Right cardiac atrium (tissue), 5 donors: ENCODE data around the gene ADAMTSL1. TPM values are rescaled to one million over a fixed set of nuclear protein-coding genes. Genes with fewer than 3 reads are reported as not detected.

Experiments used
- ATAC-seq, 2 donors: fragments of 200-7000 bp; cut with Tn5 transposase; one replicate each; pipeline versions ENCODE4 v1.8.0 to v1.9.1; 2020; ENCODE audit warnings: moderate library complexity in 2 of 2, mild to moderate bottlenecking in 1 of 2
- DNase-seq, 3 donors: peaks; one replicate each; pipeline ENCODE4 v3.0.0-alpha.2; 2020
- H3K27ac ChIP-seq: one replicate; pipeline ENCODE4 v1.5.1; 2013; ENCODE audit warnings: mild to moderate bottlenecking, low read length, control low read depth, moderate library complexity
- H3K27me3 ChIP-seq: one replicate; pipeline ENCODE4 v1.6.1; 2013; ENCODE audit not compliant: control insufficient read depth, insufficient read depth
- H3K4me1 ChIP-seq: one replicate; pipeline ENCODE4 v1.6.1; 2013; ENCODE audit warnings: low read length; ENCODE audit not compliant: control insufficient read depth, insufficient read depth
- H3K4me3 ChIP-seq: one replicate; pipeline ENCODE4 v1.5.1; 2013; ENCODE audit warnings: low read length, control low read depth
- H3K9me3 ChIP-seq: one replicate; pipeline ENCODE4 v1.6.1; 2013; ENCODE audit warnings: low read length; ENCODE audit not compliant: control insufficient read depth
- WGBS: extraction: QIAGEN DNeasy Blood & Tissue Kit; methylation state at CpG from one replicate; pipeline ENCODE4 v1.1.7; 2013; 5-methylcytosine and 5-hydroxymethylcytosine counted together
- intact Hi-C, 4 donors: fragments of 100-400 bp; cut with DNase I; formaldehyde crosslinking; loops; one replicate each; pipeline versions ENCODE4 v1.11.0 to v1.14.0; 2022 to 2023
- polyA plus RNA-seq: library from polyadenylated mRNA; stranded (reverse); fragments of 200-250 nt; gene quantifications from one replicate; pipeline ENCODE4 v1.2.3, GENCODE V29; 2013
- total RNA-seq, 4 donors: library from RNA; stranded (reverse); fragmentation: NEBNext Ultra II Directional; extraction: Animal tissue kit (Norgen Biotek cat#: 25700); gene quantifications; one replicate each; pipeline ENCODE4 v1.2.1, GENCODE V29; 2021
- donor health status: healthy with polysubstance abuse.
- donor health status: DM: no; HTN: yes; CAD: no.
- donor health status: DM: no; HTN: no; CAD: no.
- donor health status: DM: no; HTN: yes; CAD: no; lungs with severe emphysema.
- donor health status: DM: yes; HTN: yes; CAD: no.

Gene ADAMTSL1
- total and polyA plus RNA-seq, 5 donors = 1.2 to 5.0 (median 3.0) TPM

DNA sequence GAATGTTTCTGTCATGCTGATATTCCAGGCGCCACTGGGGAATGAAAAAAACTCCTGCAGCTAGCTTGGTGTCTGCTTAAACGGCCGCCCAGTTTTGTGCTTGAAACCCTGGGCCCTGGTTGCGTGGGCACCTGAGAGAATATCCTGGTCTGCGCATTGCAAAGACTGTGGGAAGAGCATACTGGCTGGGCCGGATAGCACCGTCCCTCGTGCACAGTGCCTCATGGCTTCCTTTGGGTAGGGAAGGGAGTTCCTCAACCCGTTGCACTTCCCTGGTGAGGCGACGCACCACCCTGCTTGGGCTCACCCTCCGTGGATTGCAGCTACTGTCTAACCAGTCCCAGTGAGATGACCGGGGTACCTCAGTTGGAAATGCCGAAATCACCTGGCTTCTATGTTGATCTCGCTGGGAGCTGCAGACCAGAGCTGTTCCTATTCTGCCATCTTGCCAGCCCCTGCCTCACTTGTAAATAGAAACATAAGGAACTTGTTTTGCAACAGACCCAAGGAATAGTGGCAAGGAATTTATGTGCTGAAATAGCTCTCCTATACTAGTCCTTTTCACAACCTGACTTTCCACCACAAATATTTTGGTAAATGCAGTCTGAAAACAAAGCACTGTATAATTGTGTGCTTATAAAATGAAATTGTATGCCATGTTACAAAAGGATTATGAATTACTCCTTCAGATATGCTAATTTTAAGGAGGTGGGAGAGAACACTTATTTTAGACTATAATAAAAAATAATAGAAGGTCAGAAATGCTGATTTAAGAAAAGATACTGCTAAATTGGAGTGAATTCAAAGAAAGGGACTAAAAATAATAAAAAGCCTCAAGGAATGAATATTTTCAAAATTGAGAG lies 90.3 kb downstream of the ADAMTSL1 start:
- Histone ChIP-seq H3K27ac (no peak overlapping the region), H3K9me3 (no peaks in the 10 kb centered on the region), H3K4me3 (no peak overlapping the region), H3K27me3 (no peaks in the 10 kb centered on the region), H3K4me1 (no peaks in the 10 kb centered on the region)
- intact Hi-C loops = no loop called here
- no peak for ATAC-seq
- DNase-seq = peak in 1 of 3 donors; percentile 20
- 95% methylated on average over 15 of the region's 15 CpGs for WGBS

DNA sequence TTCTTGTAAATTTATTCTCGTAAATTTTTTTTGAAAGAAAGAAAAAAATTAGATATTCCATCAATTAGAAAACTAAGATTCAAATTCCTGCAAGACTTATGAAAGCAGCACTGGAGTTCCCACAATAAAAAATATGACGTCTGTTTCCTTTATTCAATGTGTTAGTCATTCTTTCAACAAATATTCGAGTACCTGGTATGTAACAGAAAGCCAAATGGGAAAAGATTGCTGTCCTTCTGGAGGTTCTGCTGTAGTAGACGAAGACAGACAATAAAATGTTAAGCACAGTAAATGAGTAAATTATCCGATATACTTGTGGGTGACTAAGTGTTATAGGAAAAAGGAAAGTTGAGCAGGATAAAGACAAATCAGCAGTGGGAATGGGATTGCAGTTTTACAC lies 92.2 kb downstream of the ADAMTSL1 start:
- Histone ChIP-seq H3K4me1 (no peaks in the 10 kb centered on the region), H3K4me3 (no peak overlapping the region), H3K27me3 (no peaks in the 10 kb centered on the region), H3K9me3 (no peaks in the 10 kb centered on the region), H3K27ac (no peak overlapping the region)
- WGBS = 81% methylated on average over 5 of the region's 5 CpGs
- ATAC-seq (no peak), DNase-seq (no peak)
- intact Hi-C loops = no loop called here

DNA sequence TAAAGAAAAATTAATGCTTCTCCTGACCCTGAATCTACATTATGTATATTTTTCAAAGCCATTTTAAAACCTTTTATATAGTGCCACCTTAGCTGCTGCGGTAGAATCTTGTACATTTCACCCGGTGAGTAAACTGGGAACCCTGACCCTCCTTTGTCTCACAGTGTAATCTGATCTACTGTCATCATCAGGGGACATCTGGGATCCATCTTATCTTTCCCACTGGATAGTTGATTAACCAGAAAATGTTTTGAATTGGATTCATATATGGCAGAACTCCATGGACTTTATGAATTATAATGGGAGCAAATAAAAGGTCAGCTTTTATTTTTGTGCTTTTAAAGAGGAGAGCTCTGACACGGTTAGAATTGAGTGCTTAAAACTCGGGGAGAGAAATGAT lies 95.0 kb downstream of the ADAMTSL1 start:
- Histone ChIP-seq H3K27ac (no peak overlapping the region), H3K4me3 (no peak overlapping the region), H3K4me1 (no peaks in the 10 kb centered on the region), H3K9me3 (no peaks in the 10 kb centered on the region), H3K27me3 (no peaks in the 10 kb centered on the region)
- 66% methylated on average over 4 of the region's 4 CpGs for WGBS
- intact Hi-C loops = no loop called here
- ATAC-seq (no peak), DNase-seq (no peak)

DNA sequence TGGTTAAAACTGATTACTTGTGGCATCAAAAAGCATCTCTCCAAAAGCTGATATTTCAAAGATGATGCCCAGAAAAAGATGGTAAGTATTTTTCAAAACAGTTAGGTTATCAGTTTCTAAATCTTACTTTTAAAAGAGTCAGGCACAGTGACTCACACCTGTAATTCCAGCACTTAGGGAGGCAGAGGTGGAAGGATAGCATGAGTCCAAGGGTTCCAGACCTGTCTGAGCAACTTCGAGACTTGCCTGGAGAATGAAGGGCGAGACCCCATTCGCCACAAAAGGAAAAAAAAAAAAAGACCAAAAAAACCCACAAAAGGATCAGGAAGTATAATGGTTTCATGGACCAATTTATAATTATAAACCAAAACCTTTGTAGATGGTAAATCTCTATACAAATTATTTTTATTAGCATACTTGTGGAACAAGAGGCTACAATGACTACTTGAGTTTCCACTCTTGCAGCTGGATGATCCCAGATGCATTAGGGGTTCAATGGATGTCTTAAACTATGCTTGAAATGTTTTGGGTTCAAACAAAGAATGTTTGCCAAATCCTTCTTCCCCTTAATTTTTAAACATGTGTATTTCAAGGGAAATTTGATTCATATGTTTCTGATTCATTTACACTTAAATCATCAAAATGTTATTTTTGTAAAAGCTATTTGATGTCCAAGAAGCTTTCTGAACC lies 96.1 kb downstream of the ADAMTSL1 start:
- intact Hi-C loops = no loop called here
- WGBS = 91% methylated on average over 3 of the region's 3 CpGs
- Histone ChIP-seq H3K27ac (no peak overlapping the region), H3K9me3 (no peaks in the 10 kb centered on the region), H3K4me3 (no peak overlapping the region), H3K4me1 (no peaks in the 10 kb centered on the region), H3K27me3 (no peaks in the 10 kb centered on the region)
- ATAC-seq (no peak), DNase-seq (no peak)

DNA sequence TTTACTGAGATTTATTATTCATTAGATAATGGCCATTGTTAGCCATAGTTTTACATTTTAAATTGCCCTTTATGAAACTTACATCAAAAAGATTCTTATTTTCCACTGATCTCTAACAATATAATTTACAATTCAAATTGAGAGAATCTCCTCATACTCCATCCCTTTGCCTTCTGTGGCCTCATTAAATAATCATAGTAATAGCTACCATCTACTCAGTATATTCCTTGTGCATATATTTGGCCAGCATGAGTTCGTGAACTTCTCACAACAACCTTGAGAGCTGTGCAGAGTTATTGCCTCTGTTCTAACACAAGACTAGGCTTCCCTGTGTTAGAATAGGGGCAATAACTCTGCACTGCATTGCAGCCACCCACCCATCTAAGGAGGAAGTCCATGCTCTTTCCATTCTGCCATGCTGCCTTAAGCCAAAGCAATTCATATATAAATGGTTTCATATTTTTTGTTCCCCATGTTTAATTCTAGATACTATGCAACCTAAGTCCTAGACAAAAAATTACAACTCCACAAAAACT lies 99.1 kb downstream of the ADAMTSL1 start:
- 96% methylated on average over 1 of the region's 1 CpG for WGBS
- ATAC-seq = no peak
- intact Hi-C loops = no loop called here

DNA sequence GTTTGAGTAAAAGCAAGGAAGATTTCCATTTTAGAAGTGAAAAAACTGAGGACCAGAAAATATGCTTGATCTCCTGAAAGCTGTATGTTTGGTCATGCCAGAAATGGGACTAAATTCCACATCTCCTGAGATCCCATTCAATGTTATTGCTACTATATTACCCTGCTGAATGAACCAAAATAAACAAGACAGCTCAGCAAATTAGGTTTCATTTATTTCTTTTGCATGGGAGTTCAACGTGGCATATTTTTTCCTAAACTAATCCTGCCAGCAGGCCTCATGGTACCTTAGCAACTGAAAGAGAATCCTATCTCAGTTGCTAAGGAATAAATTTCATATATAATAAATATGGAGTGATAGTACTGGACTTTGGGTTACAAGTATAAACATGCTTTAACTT lies 101.7 kb downstream of the ADAMTSL1 start:
- Histone ChIP-seq H3K27me3 (no peaks in the 10 kb centered on the region), H3K27ac (no peak overlapping the region), H3K4me3 (no peak overlapping the region), H3K9me3 (no peaks in the 10 kb centered on the region), H3K4me1 (no peaks in the 10 kb centered on the region)
- no peak for DNase-seq
- no peak for ATAC-seq
- WGBS = 64% methylated on average over 1 of the region's 1 CpG
- intact Hi-C loops = no loop called here

More for the DNA sequence above, 99.1 kb downstream of the ADAMTSL1 start:
- Histone ChIP-seq H3K27ac (no peak overlapping the region), H3K27me3 (no peaks in the 10 kb centered on the region), H3K4me3 (no peak overlapping the region), H3K4me1 (no peaks in the 10 kb centered on the region), H3K9me3 (no peaks in the 10 kb centered on the region)
- no peak for DNase-seq

DNA sequence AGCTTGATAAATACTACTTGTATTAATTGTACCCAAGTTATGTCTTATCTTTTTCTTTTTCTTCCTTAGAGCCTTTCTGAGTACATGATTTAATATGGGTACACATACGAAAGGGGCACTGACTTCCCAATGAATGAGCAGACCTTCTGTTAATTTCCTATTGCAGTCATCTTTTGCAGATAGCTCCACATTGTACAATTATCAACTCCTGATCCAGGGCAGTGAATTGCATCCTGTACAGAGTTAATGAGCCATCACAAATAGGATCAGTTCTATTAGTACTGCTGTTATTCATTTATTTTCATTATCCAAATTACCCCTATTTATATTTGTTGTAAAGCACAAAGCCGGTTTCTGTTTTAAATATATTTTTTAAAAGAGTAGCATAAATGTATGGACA lies 105.6 kb downstream of the ADAMTSL1 start:
- intact Hi-C loops = no loop called here
- Histone ChIP-seq H3K4me3 (no peak overlapping the region), H3K9me3 (no peaks in the 10 kb centered on the region), H3K4me1 (no peaks in the 10 kb centered on the region), H3K27me3 (no peaks in the 10 kb centered on the region), H3K27ac (no peak overlapping the region)
- ATAC-seq (no peak), DNase-seq (no peak)
- WGBS = 93% methylated on average over 2 of the region's 2 CpGs

DNA sequence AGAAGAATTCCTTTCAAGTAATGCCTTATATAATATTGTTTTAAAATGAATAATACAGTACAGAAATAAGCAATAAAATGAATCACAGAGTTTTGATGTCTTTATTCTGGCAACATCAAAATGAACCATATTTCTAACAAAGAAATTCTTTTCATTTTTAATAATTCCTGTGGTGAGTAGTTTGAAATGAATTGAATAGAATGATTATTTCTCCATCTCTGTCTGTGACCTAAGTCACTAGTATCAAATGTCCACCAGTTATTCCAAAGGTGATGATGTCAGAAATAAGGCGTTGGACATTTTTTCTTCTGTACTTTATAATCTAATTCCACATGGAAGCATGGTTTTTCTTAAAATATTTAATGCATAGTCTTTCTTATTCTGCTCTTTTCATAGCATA lies 106.2 kb downstream of the ADAMTSL1 start:
- intact Hi-C loops = no loop called here
- H3K27me3 ChIP-seq = no peaks in the 10 kb centered on the region
- H3K9me3 ChIP-seq = no peaks in the 10 kb centered on the region
- no peak overlapping the region for H3K4me3 ChIP-seq
- DNase-seq = no peak
- ATAC-seq = no peak
- no peaks in the 10 kb centered on the region for H3K4me1 ChIP-seq
- WGBS = 78% methylated on average over 1 of the region's 1 CpG
- no peak overlapping the region for H3K27ac ChIP-seq

DNA sequence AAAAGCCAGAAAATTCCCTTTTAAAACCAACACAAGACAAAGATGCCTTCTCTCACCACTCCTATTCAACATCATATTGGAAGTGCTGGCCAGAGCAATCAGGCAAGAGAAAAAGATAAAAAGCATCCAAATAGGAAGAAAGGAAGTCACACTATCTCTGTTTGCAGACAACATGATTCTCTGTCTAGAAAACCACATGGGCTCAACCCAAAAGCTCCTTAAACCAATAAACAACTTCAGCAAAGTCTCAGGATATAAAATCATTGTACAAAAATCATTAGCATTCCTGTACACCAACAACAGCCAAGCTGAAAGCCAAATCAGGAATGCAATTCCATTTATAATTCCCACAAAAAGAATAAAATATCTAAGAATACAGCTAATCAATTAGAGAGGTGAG lies 112.0 kb downstream of the ADAMTSL1 start:
- ATAC-seq (no peak), DNase-seq (no peak)
- Histone ChIP-seq H3K27me3 (no peaks in the 10 kb centered on the region), H3K9me3 (no peaks in the 10 kb centered on the region), H3K4me3 (no peak overlapping the region), H3K4me1 (no peaks in the 10 kb centered on the region), H3K27ac (no peak overlapping the region)
- intact Hi-C loops = no loop called here

DNA sequence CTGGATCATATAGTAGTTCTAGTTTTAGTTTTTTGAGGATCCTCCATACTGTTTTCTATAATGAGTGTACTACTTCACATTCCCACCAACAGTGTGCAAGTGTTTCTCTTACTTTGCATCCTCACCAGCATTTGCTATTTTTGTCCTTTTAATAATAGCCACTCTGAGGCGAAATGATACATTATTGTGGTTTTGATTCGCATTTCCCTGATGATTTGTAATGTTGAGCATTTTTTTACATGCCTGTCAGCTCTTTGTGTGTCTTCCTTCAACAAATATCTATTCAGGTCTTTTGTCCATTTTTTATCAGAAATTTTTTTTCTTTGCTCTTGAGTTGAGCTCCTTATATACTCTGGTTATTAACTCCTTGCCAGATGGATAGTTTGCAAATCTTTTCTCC lies 114.0 kb downstream of the ADAMTSL1 start:
- H3K27ac ChIP-seq = no peak overlapping the region
- H3K9me3 ChIP-seq = no peaks in the 10 kb centered on the region
- intact Hi-C loops = no loop called here
- no peak for ATAC-seq
- H3K27me3 ChIP-seq = no peaks in the 10 kb centered on the region
- no peak for DNase-seq
- 80% methylated on average over 2 of the region's 2 CpGs for WGBS
- H3K4me1 ChIP-seq = no peaks in the 10 kb centered on the region
- H3K4me3 ChIP-seq = no peak overlapping the region

DNA sequence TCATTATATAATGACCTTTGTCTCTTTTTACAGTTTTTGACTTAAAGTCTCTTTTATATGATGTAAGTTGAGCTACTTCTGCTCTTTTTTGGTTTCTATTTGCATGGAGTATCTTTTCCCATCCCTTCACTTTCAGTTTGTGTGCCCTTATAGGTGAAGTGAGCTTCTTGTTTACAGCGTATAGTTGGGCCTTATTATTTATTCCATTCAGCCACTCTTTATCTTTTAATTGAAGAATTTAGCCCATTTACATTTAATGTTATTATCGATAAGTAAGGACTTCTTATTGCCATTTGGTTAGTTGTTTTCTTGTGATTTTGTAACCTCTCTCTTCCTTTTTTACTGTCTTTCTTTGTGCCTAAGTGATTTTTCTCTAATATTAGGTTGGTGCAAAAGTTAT lies 117.3 kb downstream of the ADAMTSL1 start:
- no peak overlapping the region for H3K4me3 ChIP-seq
- H3K27me3 ChIP-seq = no peaks in the 10 kb centered on the region
- 99% methylated on average over 2 of the region's 2 CpGs for WGBS
- intact Hi-C loops = no loop called here
- no peaks in the 10 kb centered on the region for H3K4me1 ChIP-seq
- DNase-seq (no peak), ATAC-seq (no peak)
- H3K27ac ChIP-seq = no peak overlapping the region
- no peaks in the 10 kb centered on the region for H3K9me3 ChIP-seq
